Measurements from ENCODE around the gene CELSR1.

The CELSR1 gene

DNA sequence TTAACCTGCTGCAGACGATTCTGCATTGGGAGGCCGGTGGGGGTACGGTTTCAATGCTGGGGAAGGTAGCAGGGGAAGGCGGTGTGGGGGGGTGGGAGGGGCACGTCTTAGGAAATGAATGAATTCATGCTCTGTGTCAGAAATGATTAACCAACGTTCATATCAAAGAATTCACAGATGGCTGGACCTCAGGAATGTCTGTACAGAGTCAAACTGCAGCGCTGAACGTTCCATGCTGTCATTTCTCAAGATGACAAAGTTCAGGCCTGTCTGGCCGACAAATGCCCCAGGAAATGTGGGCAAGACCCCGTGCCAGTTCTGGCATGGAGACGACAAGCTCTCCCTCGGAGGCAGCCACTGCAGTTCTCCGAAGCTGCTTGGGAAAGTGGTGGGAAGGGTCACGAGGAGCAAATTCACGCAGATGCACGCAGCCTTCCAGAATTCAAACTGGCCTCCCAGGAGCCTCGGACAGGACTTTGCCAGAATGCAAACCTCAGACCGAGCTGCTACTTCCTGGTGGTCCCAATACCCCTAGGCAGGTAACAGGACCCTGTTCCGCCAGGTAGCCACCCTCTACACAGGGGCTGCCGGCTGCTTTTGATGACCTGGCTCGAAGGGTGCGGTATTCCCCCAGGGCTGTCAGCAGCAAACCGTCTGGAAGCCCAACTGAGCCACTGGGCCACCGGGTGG lies 120.4 kb downstream of the CELSR1 start:
- H3K27me3 ChIP-seq (ENCODE audit: insufficient read depth, low read depth) = peaks cover 40% of the 10 kb centered on the region
- H3K27ac ChIP-seq = no peak overlapping the region
- H3K36me3 ChIP-seq (ENCODE audit: insufficient read depth) = no peaks in the 10 kb centered on the region
- H3K79me2 ChIP-seq (ENCODE audit: insufficient read depth, low read depth) = no peaks in the 10 kb centered on the region
- no peak overlapping the region for H3K9ac ChIP-seq
- no peak overlapping the region for H2AFZ ChIP-seq (ENCODE audit: low read depth)
- H4K20me1 ChIP-seq (ENCODE audit: insufficient read depth) = no peaks in the 10 kb centered on the region
- no peak overlapping the region for H3K4me3 ChIP-seq (IDR thresholded peaks at IDR 0.05; ENCODE audit: insufficient read depth, low read depth, low read length)
- TF ChIP-seq, protein P1, sequence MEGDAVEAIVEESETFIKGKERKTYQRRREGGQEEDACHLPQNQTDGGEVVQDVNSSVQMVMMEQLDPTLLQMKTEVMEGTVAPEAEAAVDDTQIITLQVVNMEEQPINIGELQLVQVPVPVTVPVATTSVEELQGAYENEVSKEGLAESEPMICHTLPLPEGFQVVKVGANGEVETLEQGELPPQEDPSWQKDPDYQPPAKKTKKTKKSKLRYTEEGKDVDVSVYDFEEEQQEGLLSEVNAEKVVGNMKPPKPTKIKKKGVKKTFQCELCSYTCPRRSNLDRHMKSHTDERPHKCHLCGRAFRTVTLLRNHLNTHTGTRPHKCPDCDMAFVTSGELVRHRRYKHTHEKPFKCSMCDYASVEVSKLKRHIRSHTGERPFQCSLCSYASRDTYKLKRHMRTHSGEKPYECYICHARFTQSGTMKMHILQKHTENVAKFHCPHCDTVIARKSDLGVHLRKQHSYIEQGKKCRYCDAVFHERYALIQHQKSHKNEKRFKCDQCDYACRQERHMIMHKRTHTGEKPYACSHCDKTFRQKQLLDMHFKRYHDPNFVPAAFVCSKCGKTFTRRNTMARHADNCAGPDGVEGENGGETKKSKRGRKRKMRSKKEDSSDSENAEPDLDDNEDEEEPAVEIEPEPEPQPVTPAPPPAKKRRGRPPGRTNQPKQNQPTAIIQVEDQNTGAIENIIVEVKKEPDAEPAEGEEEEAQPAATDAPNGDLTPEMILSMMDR (conservative IDR thresholded peaks at IDR 0.05; ENCODE audit: low read depth, low read length) = no peak
- H3K4me1 ChIP-seq (ENCODE audit: low read depth, poor library complexity, severe bottlenecking) = no peaks in the 10 kb centered on the region
- no peak overlapping the region for H3K4me2 ChIP-seq

DNA sequence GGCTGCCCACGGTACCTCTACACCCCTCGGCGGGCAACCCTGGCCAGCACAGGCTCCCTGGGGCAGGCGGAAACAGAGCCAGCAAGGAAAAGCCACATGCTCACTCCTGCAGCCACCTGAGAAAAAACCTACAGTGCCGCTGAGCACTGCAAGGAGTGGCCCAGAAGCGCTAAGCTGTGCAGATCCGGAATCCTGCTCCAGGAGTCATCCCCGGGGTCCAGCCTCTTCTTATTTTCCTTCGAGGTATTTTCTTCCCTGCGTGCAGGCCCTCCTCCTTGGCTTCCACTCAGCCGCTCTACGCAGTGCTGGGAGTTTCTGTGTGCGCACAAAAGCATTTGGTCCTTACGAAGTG lies 120.9 kb downstream of the CELSR1 start:
- TF ChIP-seq, protein P1 (conservative IDR thresholded peaks at IDR 0.05; ENCODE audit: low read depth, low read length) = no peak
- H3K4me1 ChIP-seq (ENCODE audit: low read depth, poor library complexity, severe bottlenecking) = no peaks in the 10 kb centered on the region
- H3K4me3 ChIP-seq (IDR thresholded peaks at IDR 0.05; ENCODE audit: insufficient read depth, low read depth, low read length) = no peak overlapping the region
- no peak overlapping the region for H3K9ac ChIP-seq
- peaks cover 40% of the 10 kb centered on the region for H3K27me3 ChIP-seq (ENCODE audit: insufficient read depth, low read depth)
- no peaks in the 10 kb centered on the region for H3K79me2 ChIP-seq (ENCODE audit: insufficient read depth, low read depth)
- H2AFZ ChIP-seq (ENCODE audit: low read depth) = no peak overlapping the region
- H3K4me2 ChIP-seq = no peak overlapping the region
- no peaks in the 10 kb centered on the region for H4K20me1 ChIP-seq (ENCODE audit: insufficient read depth)
- no peaks in the 10 kb centered on the region for H3K36me3 ChIP-seq (ENCODE audit: insufficient read depth)
- no peak overlapping the region for H3K27ac ChIP-seq

DNA sequence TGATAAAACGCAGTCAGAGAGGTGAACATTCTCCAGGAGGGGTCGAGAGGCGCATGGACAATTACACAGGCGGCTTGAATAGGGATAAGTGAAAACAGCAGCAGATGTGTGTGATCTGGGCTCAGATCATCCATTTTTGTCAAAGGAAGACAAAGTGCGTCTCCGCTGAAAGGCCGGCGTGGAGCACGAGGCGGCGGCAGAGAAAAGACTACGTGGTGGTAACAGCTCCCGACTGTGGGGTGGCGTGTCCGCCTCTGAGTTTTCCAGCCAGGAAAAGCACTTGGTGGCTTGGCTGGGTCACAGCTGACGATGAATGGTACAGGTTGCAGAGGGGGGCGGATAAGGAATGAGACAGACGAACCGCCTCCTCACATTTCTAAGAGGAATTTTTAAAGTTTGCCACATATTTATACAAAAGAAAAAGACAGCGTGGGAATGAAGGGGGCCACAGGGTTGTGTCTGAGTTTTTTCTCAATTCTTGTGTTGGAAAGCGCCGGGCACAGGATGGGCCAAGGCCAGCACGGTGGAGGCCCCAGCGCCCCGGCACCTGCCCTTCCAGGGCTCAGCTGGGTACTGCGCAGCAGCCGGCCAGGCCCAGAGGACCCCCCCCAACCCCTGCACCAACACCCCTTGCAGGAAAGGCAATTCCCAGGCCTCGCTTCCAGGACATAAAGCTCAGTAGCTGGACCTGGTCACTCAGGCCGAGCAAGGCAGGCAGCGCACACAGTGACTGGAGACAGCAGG lies 121.5 kb downstream of the CELSR1 start:
- Histone ChIP-seq H3K9ac (no peak overlapping the region), H3K36me3 (ENCODE audit: insufficient read depth) (no peaks in the 10 kb centered on the region), H4K20me1 (ENCODE audit: insufficient read depth) (no peaks in the 10 kb centered on the region), H3K27me3 (ENCODE audit: insufficient read depth, low read depth) (peaks cover 40% of the 10 kb centered on the region), H3K27ac (no peak overlapping the region), H3K4me2 (no peak overlapping the region), H3K79me2 (ENCODE audit: insufficient read depth, low read depth) (no peaks in the 10 kb centered on the region), H2AFZ (ENCODE audit: low read depth) (no peak overlapping the region), H3K4me1 (ENCODE audit: low read depth, poor library complexity, severe bottlenecking) (no peaks in the 10 kb centered on the region), H3K4me3 (IDR thresholded peaks at IDR 0.05; ENCODE audit: insufficient read depth, low read depth, low read length) (no peak overlapping the region)
- TF ChIP-seq, protein P1 (conservative IDR thresholded peaks at IDR 0.05; ENCODE audit: low read depth, low read length) = no peak

DNA sequence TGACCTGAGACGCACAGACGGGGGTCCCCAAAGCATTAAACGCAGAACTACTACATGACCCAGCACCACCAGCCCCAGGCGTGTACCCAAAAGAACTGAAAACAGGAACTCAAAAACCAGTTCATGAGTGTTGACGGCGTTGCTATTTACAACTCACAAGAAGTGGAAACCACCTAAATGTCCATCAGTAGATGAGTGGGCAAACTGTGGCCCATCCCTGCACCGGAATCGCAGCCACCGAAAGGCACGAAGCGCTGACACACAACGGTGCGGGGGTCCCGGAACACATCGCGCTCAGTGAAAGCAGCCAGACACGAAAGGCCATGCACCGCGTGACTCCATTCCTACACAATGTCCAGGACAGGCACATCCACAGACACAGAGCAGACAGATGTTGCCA lies 122.7 kb downstream of the CELSR1 start:
- Histone ChIP-seq H3K4me3 (IDR thresholded peaks at IDR 0.05; ENCODE audit: insufficient read depth, low read depth, low read length) (no peak overlapping the region), H2AFZ (ENCODE audit: low read depth) (no peak overlapping the region), H3K4me1 (ENCODE audit: low read depth, poor library complexity, severe bottlenecking) (no peaks in the 10 kb centered on the region), H3K79me2 (ENCODE audit: insufficient read depth, low read depth) (no peaks in the 10 kb centered on the region), H3K4me2 (no peak overlapping the region), H3K36me3 (ENCODE audit: insufficient read depth) (no peaks in the 10 kb centered on the region), H3K9ac (no peak overlapping the region), H3K27ac (no peak overlapping the region), H3K27me3 (ENCODE audit: insufficient read depth, low read depth) (peaks cover 41% of the 10 kb centered on the region), H4K20me1 (ENCODE audit: insufficient read depth) (no peaks in the 10 kb centered on the region)
- TF ChIP-seq, protein P1 (conservative IDR thresholded peaks at IDR 0.05; ENCODE audit: low read depth, low read length) = no peak
